GM21360 (cell line): ENCODE data around the gene LYPD6B.

Experiments
- ATAC-seq: cut with Tn5 transposase; IDR thresholded peaks from one replicate; pipeline ENCODE4 v1.9.1; 2021; ENCODE audit warnings: mild to moderate bottlenecking, moderate library complexity; ENCODE audit not compliant: unreplicated experiment

The LYPD6B gene

DNA sequence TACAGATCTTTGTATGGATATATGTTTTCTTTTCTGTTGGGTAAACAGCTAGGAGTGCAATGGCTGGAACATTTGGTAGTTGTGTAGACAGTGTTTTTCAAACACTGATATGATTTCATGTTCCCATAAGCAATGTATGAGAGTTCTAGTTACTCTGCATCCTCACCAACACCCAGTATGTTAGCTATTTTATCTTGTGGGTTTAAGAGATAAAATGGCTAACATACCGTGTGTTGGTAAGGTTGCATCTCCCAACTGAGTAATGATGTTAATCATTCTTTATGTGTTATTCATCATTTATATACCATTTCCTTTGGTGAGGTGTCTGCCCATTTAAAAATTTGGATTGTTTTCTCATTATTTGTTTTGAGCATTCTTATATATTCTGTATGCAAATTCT is 65.7 kb downstream of the LYPD6B start:
- ATAC-seq: no peak

DNA sequence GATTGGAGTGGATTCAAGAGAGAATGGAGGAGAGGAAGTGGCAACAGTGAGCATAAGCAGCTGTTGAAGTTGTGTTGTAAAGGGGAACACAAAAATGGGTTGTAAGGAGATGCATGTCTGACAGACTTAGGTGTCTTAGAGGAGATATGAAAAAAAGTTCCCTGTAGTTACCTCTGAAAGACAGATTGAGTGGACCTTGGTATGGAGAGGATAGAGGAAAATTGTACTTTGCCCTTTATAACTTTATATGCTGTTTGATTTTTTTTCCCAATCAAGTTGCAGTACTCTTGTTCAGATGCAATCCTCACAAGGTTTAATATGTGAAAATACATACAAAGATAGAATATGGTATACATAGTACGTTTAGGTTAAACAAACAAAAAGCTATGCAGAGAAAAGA is 73.6 kb downstream of the LYPD6B start:
- no peak for ATAC-seq

DNA sequence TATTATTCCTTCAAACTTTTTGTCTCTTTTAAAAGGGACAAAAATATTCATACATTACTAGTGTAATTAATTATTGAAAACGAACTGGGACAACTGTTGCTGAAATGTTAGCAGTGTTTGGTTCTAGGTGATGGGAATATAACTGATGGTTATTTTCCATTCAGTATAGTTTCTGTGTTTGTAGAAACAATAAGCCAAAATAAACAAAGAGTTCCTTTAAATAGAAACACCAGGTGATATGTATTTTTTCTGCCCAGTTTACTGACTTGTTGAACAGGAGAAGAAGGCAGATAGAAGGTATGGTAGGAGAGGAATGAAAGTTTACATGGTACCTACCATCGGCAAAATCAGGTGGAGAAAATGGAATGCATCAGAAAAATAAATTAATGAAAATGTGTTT is 74.2 kb downstream of the LYPD6B start:
- ATAC-seq: no peak

DNA sequence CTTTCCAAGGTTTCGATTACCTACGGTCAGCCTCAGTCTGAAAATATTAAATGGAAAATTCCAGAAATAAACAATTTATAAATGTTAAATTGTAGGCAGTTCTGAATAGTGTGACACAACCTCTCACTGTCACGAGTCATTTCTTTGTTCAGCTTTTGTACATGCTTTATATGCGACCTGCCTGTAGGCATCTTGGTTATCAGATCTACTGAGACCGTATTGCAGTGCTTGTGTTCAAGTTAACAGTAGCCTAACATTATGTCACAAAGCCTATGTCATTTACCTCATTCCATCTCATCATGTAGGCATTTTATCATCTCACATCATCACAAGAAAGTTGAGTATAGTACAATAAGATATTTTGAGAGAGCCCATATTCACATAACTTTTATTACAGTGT is 77.3 kb downstream of the LYPD6B start:
- no peak for ATAC-seq

DNA sequence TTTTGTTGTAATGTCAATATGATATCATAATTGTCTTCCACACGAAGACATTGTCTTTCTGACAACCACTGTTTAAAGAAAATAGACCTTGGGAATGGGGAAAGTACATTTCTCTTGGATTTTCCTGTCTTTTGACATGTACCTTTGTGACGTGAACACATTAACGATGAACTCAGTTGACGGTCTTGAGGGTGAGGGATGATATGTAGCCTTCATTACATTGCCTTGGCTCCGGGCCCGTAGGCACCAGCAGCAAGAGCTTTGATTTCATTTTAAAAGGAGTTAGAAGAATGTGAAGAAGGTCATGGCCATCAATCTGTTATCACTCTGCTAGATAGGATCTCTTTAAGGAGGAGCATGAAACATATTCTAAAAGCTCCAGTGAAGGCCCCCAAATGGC is 80.9 kb downstream of the LYPD6B start:
- ATAC-seq: no peak

DNA sequence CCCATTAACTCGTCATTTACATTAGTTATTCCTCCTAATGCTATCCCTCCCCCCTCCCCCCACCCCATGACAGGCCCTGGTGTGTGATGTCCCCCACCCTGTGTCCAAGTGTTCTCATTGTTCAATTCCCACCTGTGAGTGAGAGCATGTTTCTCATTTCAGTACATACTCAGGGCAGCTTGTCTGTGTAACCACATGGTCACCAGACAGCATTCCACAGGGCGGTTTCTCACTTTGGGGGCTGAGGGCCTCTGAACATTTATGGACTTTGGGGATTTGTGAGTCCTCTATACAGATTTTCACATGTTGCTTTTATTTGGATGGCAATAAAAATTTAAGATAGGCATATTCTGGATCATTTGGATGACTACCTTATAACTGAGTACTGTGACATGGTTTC is 84.0 kb downstream of the LYPD6B start:
- no peak for ATAC-seq

DNA sequence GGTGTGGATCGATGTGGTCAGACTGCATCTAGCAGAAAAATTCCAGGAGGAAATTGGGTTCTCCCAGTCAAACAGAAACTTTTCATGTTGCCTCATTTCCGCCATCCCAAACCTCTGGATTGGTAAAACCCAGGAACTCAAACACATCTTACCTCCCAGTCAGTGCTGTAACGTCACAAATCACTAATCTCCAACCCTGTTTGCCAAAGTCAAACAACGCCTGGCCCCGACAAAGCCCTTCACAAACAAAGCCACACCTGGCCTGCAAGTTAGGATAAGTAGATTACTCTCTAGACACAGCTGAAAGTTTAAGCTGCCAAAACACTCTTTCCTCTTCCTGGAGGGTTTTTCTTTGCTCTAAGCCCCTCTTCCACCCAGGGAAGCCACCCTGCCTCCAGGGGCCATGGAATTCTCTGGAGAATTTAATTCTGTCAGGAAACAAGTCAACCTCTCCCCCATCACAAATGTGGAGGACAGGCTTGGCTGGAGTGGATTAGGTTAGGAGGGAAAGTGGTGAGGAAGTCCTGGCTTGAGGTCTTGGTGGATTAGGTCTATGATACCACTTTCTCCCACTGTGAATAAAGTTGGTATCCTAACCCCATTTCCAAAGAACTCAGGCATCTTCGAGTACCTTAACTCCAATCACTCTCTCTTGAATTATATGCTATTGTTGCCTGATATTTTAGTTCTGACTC is 86.7 kb downstream of the LYPD6B start:
- ATAC-seq: no peak

DNA sequence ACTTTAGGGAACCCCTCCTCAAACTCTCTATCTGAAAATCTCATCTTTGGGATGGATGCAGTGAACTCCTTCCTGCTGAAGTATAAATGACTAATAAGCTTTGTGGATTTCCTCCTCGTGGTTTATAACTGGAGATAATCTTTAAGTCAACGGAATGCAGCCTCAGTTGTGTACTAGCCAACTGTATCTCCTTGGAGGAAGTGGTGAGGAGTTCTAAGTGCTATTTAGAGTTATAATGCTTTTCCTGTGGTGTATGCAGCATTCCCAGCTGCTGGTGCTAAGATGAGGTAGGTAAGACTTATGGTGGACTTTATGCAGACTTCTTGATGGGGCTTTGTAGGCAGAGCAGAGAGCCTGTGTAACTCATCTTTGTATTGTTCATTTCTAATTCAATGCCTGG is 90.9 kb downstream of the LYPD6B start:
- ATAC-seq: no peak

DNA sequence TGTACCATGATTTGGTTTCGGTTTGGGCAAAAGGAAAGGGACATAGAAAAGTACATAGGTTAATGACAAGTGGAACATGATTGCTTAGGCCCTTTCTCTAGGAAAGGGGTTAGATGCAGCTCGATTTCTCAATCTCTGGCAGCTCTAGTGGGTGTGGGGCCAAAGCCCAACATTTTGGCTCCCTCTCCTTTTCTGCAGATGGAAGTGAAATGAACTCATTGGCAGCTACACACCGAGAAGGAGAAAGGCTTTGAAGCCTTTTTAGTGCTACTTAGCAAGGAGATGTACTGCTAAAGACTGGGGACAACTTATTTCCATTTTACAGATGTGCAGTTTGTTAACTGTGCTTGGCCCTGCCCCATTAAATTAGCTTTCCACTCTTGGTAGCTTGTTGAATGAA is 93.8 kb downstream of the LYPD6B start:
- no peak for ATAC-seq

DNA sequence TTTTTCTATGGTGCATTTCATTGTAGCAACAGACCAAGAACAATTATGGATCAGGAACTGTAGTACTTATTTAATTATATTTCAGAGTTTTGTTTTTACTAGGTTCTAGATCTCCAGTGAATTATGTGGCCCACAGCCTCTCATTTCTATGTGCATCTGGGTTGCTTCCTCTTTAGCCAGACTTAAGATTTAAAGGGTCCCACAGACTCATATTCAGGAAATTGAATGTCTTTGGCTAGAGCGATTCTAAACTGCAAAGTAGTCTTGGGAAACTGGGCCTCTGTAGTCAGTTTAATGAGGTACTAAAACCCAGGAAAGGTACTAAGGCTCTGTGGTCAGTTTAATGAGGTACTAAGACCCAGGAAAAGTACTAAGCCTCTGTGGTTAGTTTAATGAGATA is 94.4 kb downstream of the LYPD6B start:
- ATAC-seq: no peak

DNA sequence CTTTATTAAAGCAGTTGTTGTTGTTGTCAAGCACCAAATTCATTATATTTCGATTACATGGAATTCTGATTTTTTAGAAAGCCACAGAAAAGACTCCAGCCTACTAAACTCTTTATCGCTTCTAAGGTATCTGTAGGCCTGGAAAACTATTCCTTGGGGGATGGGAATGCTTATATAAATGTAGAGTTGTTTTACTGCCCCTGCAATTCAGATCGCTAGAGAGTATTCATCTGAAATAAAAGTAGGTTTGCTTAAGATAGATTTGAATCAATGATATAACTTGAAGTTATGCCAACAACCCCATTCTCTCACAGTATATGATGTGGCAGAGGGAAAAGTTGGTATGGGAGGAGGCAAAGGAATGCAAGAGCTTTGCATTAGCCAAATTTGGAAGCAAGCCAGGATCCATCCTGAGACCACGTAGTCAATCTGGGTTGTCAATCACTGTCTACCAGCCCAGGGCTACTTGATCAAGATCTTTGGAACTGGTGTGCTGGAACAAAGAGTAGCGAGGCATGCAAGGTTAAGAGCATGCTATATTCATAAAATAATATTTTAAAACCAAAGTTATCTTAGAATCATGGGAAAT is 95.9 kb downstream of the LYPD6B start:
- no peak for ATAC-seq

DNA sequence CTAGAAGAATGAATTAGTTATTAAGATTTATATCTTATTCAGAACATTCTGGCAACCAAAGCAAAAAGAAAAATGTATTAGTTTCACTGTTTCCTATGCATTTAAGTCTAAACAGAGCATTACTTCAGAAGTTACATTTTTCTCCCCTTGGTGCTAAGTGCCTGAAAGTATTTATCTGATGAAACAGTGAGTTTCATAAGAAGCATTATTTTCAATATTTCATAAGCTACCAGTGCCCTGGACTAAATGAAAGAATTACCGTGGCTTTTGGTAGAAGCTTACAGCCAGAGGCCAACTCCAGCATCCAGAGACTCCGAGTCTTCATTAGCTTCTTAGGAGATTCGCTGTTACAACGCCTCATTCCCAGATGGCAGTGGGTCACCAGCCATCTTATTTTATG is 97.6 kb downstream of the LYPD6B start:
- ATAC-seq: no peak

DNA sequence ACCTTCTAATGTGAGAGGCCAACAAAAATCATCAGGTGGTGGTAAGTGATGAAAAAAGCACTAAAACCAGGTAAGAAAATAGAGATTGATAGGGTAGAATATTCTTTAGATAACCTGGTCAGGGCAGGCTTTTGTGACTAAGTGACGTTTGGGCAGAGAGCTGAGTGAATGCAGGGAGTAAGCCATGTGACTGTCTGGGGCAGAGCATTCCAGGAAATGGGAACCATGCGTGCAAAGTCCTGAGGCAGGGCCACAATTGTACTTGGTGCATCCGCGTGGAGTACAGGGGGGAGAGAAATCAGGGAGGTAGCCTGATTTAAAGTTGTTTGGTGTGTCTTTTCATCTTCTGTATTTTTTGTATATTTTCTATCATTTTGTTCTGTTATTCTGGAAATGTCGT is 102.5 kb downstream of the LYPD6B start:
- ATAC-seq: no peak

DNA sequence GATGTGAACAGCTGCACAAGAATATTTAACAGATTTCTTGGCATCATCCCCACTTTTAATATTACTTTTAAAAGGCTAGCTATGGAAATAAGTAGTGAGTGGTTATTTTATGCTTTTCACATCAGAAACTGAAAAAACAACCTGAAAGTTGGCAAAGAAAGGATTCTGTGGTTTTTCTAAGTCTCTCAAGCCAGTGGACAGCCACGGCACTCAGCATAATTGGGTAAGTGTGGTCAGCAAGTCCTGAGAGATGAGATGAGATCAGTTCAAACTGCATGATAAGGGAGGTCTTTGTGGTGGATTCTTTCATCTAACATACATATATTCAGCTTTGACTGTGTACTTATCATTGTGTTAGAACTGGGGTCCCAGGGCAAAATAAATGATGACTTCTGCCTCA is 105.2 kb downstream of the LYPD6B start:
- no peak for ATAC-seq

DNA sequence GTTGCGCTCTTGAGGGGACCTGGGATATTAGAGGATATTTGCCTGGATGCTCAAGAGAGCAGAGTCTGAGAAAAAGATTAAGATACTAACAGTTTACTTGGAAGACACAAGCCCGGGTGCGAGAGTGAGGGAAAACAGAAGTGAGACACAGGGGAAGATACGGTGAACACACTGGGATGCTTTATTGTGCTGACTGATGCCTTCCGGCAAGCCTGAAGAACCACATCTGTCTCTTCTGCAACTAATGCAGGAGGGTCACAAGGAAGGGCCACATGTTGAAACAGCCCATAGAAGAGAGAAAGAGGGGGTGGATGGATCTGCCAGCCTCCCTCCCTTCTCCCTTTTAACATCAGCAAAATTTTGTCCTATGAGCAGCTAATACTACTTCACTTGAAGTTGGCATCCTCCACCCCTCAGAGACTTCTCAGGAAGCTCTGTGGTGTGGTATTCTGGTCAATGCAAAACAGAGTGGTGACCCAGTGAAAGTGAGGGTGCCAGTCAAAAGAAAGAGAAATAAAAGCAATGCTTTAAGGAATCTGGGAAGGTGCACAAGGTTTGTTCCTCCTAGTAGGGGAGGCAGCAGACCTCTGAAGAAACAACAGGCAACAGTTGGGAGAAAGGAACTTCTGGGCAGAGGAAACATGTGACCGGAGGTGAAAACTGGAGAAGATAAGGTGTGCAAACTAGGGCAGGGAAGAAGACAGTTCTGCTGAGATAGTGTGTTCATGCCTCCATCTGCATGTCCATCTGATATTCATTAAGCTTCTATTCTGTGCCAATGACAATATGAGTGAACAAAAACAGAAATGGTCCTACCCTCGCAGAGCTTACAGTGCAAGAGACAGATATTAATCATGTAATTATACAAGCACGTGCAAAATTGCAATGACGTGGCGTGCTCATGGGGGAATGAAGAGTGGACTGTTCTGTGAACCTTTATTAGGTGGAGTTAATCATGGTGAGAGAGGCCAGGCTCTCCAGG is 107.1 kb downstream of the LYPD6B start:
- ATAC-seq: no peak

DNA sequence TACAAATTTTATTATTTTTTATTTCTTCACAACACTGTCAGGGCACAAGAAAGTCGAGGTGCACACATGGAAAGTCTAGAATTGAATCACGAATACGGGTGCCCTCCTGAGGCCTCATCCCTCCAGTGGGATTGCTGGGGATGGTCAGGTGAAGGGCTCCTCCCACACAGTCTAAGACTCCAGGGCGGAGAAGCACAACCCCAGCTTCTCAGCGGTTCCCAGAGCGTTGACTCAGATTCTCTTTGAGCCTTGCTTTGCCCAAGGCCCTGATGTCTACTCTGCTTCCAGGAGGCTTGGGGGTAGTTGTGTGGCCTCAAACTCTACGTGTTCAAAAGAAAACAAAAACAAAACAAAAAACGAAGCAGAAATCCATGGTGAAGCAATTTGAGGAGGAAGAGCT is 108.4 kb downstream of the LYPD6B start:
- ATAC-seq: no peak

DNA sequence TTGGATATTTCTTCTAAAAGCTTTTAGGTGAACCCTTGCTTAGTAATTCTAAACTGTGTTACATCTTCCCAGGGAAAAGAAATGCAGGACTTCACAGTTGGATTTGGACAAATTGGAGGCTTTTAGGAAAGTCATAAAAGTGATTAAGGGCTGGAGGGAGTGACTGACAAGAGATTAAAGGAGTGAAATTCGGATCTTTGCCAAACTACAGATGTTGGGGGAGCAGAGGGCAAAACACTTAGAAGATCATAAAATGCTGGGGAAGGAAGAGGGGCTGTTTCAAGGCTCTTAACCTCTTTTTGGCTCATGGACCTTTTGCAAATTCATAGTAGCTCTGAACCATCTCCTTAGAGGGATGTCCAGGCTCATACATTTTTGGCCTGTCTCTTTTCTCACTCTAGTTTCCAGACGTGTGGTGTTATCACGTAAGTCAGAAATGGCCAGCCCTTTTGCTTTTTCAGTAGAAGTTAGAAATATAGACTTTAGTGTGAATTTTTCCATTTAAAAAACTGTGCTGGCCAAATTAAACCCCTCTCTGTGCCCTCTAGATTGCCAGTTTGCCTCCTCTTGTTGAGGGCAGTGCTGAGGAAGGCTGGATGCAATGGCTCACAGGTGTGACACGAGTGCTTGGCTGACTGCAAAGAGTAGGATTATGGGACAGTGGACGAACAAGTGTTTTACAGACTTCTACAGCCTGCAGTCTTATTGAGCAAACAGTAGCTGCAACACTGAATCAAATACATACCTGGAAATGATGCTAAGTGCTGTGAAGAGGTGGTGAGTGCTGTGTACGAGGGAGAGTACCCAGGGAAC is 109.9 kb downstream of the LYPD6B start:
- no peak for ATAC-seq

DNA sequence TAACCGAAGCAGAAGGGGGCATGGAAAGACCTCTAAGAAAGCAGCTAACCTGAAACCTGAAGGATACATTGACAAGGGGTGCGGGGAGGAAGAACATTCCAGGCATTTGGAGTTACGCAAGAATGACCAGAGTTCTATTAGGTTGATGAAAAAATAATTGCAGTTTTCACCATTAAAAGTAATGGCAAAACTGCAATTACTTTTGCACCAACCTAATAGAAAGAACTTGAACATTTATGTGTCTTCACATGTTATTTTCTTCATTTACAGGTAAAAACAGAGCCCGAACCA is 110.5 kb downstream of the LYPD6B start:
- ATAC-seq: no peak

DNA sequence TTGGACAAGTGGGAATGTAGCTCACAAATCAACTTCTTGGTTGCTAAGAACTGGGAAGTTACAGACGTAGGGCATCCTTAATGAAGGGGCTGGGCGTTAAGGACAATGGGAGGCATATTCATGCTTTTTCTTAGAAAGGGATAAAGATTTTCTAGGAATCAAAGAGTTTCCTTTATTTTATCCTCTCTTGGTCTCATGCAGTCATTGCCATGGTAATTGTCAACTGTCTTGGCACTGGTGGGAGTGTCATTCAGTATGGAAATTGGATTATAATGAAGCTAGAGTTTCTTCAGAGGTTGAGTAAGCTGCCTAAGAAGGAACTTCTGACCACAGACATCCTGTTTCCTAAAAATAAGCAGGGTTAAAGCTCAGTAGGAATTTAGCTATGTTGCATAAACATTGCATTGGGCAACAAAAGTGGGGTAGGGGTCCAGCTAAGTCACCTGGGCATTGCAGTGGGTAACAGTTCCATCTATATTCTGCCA is 114.0 kb downstream of the LYPD6B start:
- ATAC-seq: no peak

DNA sequence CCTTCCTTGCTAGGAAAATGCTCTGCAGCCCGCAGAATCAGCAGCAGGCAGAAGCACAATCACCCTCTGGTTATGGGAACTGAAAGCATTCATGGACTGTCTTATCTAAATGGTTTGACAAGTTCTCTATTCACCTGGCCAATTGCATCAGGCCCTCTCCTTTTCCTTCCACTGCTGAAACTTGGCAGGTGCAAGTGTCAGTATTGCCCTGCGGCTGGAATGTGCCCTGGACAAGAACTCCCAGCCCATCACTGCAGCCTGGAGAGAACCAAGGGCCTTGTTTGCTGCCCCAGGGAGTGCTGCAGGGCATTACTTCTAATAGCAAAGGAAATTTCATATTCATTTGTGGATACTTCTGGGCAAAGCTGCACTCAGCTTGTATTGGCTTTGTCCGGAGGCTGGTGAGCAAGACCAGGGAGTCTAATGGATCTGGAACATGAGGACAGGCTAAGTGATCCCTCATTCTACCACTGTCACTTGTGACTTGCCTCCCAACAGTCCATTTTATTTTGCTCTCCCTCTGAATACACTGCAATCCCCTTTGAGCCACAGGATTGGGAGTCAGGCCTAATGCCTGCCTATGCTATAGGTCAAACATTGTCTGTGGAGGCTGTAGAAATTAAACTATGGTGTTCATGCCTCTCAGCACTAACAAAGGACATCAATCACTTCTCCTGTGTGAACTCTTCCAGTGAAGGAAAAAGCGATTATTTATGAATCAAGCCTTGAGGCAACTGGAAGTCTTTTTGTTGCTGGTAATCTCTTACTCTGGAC is 116.9 kb downstream of the LYPD6B start:
- no peak for ATAC-seq
